22Rv1 (cell line): ENCODE measurements around the gene WAC.

Experiments
- ZFX ChIP-seq: fragments of 450-650 bp; IDR thresholded peaks from 2 replicates; pipeline ENCODE4 v1.6.1; 2017; ENCODE audit warnings: antibody characterized with exemption, borderline replicate concordance
- TF ChIP-seq, protein P1 (sequence below): fragments of 450-650 bp; IDR thresholded peaks from 2 replicates; pipeline ENCODE4 v1.5.1; 2017; ENCODE audit warnings: mild to moderate bottlenecking

- TF ChIP-seq, protein P1, sequence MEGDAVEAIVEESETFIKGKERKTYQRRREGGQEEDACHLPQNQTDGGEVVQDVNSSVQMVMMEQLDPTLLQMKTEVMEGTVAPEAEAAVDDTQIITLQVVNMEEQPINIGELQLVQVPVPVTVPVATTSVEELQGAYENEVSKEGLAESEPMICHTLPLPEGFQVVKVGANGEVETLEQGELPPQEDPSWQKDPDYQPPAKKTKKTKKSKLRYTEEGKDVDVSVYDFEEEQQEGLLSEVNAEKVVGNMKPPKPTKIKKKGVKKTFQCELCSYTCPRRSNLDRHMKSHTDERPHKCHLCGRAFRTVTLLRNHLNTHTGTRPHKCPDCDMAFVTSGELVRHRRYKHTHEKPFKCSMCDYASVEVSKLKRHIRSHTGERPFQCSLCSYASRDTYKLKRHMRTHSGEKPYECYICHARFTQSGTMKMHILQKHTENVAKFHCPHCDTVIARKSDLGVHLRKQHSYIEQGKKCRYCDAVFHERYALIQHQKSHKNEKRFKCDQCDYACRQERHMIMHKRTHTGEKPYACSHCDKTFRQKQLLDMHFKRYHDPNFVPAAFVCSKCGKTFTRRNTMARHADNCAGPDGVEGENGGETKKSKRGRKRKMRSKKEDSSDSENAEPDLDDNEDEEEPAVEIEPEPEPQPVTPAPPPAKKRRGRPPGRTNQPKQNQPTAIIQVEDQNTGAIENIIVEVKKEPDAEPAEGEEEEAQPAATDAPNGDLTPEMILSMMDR, result no peak
- no peak for TF ChIP-seq ZFX
These were observed 27.7 kb downstream of the WAC start for GRCh38 chr10:28560617-28561016.
